Measurements from ENCODE around the gene CILP2.

DNA sequence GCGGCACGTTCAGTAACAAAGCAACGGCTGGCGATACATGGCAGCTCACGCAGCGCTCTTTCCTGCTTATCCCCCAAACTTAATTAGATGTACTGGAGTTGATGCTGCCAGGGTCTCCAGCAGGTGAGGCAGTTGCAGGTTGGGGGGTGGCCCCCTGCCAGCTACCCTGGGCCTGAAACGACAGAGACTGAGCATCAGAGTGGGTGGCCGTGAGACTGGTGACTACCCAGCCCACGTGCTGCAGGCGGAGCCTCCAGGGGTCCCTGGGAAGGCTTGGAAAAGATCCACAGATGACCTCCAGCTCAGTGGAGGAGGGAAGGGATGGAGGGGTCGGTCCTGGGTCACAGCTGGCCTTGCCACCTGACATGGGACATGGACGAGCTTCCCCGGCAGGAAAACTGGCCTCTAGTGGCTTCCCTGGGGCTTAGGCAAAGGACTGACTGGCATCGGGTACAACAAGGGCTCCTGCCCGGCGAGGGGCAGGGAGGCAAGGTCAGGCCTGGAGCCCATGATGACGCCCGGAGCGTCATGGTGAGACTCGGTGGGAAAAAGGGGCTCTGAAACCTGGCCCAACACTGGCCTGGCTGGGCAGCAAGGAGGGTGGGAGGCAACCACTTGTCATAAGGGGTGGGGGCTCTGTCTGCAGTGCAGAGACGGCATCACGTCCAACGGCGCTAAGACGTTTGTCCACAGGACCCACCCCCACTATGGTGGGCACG lies 24.0 kb downstream of the CILP2 start:
- TF ChIP-seq, protein P1, sequence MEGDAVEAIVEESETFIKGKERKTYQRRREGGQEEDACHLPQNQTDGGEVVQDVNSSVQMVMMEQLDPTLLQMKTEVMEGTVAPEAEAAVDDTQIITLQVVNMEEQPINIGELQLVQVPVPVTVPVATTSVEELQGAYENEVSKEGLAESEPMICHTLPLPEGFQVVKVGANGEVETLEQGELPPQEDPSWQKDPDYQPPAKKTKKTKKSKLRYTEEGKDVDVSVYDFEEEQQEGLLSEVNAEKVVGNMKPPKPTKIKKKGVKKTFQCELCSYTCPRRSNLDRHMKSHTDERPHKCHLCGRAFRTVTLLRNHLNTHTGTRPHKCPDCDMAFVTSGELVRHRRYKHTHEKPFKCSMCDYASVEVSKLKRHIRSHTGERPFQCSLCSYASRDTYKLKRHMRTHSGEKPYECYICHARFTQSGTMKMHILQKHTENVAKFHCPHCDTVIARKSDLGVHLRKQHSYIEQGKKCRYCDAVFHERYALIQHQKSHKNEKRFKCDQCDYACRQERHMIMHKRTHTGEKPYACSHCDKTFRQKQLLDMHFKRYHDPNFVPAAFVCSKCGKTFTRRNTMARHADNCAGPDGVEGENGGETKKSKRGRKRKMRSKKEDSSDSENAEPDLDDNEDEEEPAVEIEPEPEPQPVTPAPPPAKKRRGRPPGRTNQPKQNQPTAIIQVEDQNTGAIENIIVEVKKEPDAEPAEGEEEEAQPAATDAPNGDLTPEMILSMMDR (IDR thresholded peaks at IDR 0.05): no peak
- TF ChIP-seq POLR2A (IDR thresholded peaks at IDR 0.05): no peak

All from lower leg skin (tissue), 3 donors.